Tibial artery (tissue), 4 donors: Measurements from ENCODE around the gene SCLT1.
"Not testable (repeated sequence)": the region's sequence is repeated elsewhere in the genome, so short reads cannot be mapped to it uniquely, and the experiment has no call there.

Experiments
- DNase-seq, 2 donors: peaks; one replicate each; pipeline ENCODE4 v3.0.0-alpha.2; 2019
- H3K27ac ChIP-seq, 2 donors: fragments of 200-600 bp; sonication (generic) in 1 of 2; 1 replicate in 1 of 2; 2 replicates in 1 of 2; pipeline ENCODE4 v1.5.1; 2018 to 2019; ENCODE audit warnings: mild to moderate bottlenecking in 1 of 2
- H3K27me3 ChIP-seq, 2 donors: fragments of 200-600 bp; sonication (generic) in 1 of 2; one replicate each; pipeline versions ENCODE4 v1.5.1 to v1.6.0; 2016 to 2019
- H3K36me3 ChIP-seq, 3 donors: fragments of 200-600 bp; sonication (generic) in 2 of 3; one replicate each; pipeline ENCODE4 v1.5.1; 2016 to 2019; ENCODE audit warnings: mild to moderate bottlenecking in 2 of 3
- H3K4me1 ChIP-seq, 4 donors: fragments of 200-600 bp; sonication (generic) in 2 of 4; 1 replicate in 3 of 4; 2 replicates in 1 of 4; pipeline ENCODE4 v1.5.1; 2016 to 2019
- H3K4me3 ChIP-seq, 2 donors: fragments of 200-600 bp; sonication (generic) in 1 of 2; 1 replicate in 1 of 2; 2 replicates in 1 of 2; pipeline ENCODE4 v1.5.1; 2018 to 2019; ENCODE audit warnings: mild to moderate bottlenecking in 2 of 2
- H3K9me3 ChIP-seq, 3 donors: fragments of 200-600 bp; sonication (generic) in 1 of 3; one replicate each; pipeline ENCODE4 v1.5.1; 2016 to 2019
- CTCF ChIP-seq, 2 experiments: fragments of 200-600 bp in 1 of 2; fragments of 450-650 bp in 1 of 2; IDR thresholded peaks; one replicate each; pipeline ENCODE4 v1.5.1; 2017 to 2019; ENCODE audit warnings: antibody characterized with exemption in 2 of 2, mild to moderate bottlenecking in 1 of 2, moderate library complexity in 1 of 2
- intact Hi-C: fragments of 100-400 bp; cut with DNase I; formaldehyde crosslinking; loops from one replicate; pipeline ENCODE4 v1.15.0; 2023; ENCODE audit warnings: low total_unique reads

SCLT1 gene

GRCh38 chr4:129077326-129077725, 16.0 kb downstream of the SCLT1 start:
- no peaks in the 10 kb centered on the region for H3K4me1 ChIP-seq
- H3K4me3 ChIP-seq: no peak overlapping the region
- no peak overlapping the region for H3K27ac ChIP-seq
- no peaks in the 10 kb centered on the region for H3K27me3 ChIP-seq
- TF ChIP-seq CTCF (IDR thresholded peaks at IDR 0.05): no peak
- intact Hi-C loops: no loop called here
- peaks cover 22 to 55% (median 42%) of the 10 kb centered on the region in 3 donors for H3K36me3 ChIP-seq
- DNase-seq: no peak
- peaks cover 0 to 3% (median 0%) of the 10 kb centered on the region in 3 donors for H3K9me3 ChIP-seq

- H3K27ac ChIP-seq, H3K27me3 ChIP-seq, H3K4me1 ChIP-seq, DNase-seq, H3K4me3 ChIP-seq: not testable (repeated sequence)
- intact Hi-C loops: loop anchor here (10.0 kb wide), 1 partner anchor 55 kb away; no protein-coding TSS in a partner anchor
- Histone ChIP-seq H3K36me3 (peaks cover 5 to 13% (median 7%) of the 10 kb centered on the region in 3 donors), H3K9me3 (peaks cover 0 to 29% (median 7%) of the 10 kb centered on the region in 3 donors)
Observed at GRCh38 chr4:129069537-129069936, 23.8 kb downstream of the SCLT1 start.

DNA sequence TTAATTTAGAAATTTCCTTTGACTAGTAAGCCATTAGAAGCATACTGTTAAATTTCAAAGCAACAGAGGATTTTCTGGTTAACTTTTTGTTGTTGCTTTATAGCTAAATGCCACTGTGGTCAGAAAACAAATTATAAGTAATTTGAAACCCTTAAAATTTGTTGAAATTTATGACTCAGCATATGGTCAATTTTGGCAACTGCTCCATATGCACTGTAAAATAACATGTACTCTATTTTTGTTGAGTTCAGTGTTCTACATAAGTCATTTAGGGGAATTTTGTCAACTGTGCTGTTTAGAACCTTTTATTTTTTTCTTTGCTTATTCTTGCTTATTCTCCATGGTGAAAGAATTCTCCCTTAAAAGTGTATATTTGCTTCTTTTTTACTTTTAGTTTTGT, 28.6 kb downstream of the SCLT1 start:
- Histone ChIP-seq H3K27ac (no peak overlapping the region), H3K4me1 (no peaks in the 10 kb centered on the region), H3K36me3 (peaks cover 7 to 33% (median 21%) of the 10 kb centered on the region in 3 donors), H3K9me3 (peaks cover 5 to 75% (median 39%) of the 10 kb centered on the region in 3 donors), H3K27me3 (no peaks in the 10 kb centered on the region), H3K4me3 (no peak overlapping the region)
- DNase-seq: no peak
- TF ChIP-seq CTCF (IDR thresholded peaks at IDR 0.05): no peak
- intact Hi-C loops: loop anchor here (10.0 kb wide), 1 partner anchor 50 kb away; no protein-coding TSS in a partner anchor

GRCh38 chr4:129063640-129064039, 29.7 kb downstream of the SCLT1 start:
- intact Hi-C loops: loop anchor here (10.0 kb wide), 1 partner anchor 49 kb away; no protein-coding TSS in a partner anchor
- Histone ChIP-seq H3K27ac (no peak overlapping the region), H3K9me3 (peaks cover 5 to 78% (median 48%) of the 10 kb centered on the region in 3 donors), H3K4me3 (no peak overlapping the region), H3K36me3 (peaks cover 7 to 33% (median 21%) of the 10 kb centered on the region in 3 donors), H3K4me1 (no peaks in the 10 kb centered on the region), H3K27me3 (no peaks in the 10 kb centered on the region)
- TF ChIP-seq CTCF (IDR thresholded peaks at IDR 0.05): no peak
- DNase-seq: no peak

GRCh38 chr4:129062580-129062979, 30.8 kb downstream of the SCLT1 start:
- DNase-seq: no peak
- Histone ChIP-seq H3K9me3 (peaks cover 5 to 81% (median 51%) of the 10 kb centered on the region in 3 donors), H3K36me3 (peaks cover 7 to 33% (median 21%) of the 10 kb centered on the region in 3 donors), H3K4me3 (no peak overlapping the region), H3K27ac (no peak overlapping the region), H3K27me3 (no peaks in the 10 kb centered on the region), H3K4me1 (no peaks in the 10 kb centered on the region)
- no peak for TF ChIP-seq CTCF (IDR thresholded peaks at IDR 0.05)
- intact Hi-C loops: loop anchor here (10.0 kb wide), 1 partner anchor 48 kb away; no protein-coding TSS in a partner anchor

DNA sequence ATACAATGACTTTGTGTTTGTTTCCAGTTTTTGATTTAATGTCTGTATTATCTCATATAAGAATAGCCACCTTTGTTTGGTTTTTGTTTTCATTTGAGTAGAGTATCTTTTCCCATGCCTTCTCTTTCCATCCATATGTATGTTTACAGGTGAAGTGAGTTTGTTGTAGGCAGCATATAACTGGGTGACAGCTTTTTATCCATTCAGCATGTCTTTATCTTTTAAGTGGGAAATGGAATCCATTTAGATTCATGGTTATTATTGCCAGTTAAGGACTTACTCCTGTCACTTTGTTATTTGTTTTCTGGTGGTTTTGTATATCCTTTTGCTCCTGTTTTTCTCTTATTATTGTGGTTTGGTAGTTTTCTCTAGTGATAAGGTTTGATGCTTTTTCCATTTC, 34.3 kb downstream of the SCLT1 start:
- peaks cover 9 to 97% (median 72%) of the 10 kb centered on the region in 3 donors for H3K9me3 ChIP-seq

More for the DNA sequence above, 34.3 kb downstream of the SCLT1 start:
- no peaks in the 10 kb centered on the region for H3K4me1 ChIP-seq
- DNase-seq: no peak
- TF ChIP-seq CTCF (IDR thresholded peaks at IDR 0.05): no peak
- H3K27ac ChIP-seq: no peak overlapping the region
- no peak overlapping the region for H3K4me3 ChIP-seq
- intact Hi-C loops: no loop called here
- peaks cover 7 to 33% (median 33%) of the 10 kb centered on the region in 3 donors for H3K36me3 ChIP-seq
- no peaks in the 10 kb centered on the region for H3K27me3 ChIP-seq
